Liver (tissue), 9 donors: ENCODE results near the gene TLL2. TPM values are rescaled to one million over a fixed set of nuclear protein-coding genes. Genes with fewer than 3 reads are reported as not detected.

Source experiments
- DNase-seq: peaks from one replicate; pipeline ENCODE4 v3.0.0-alpha.2; 2017; ENCODE audit warnings: low spot score
- H3K27ac ChIP-seq, 2 donors: one replicate each; pipeline ENCODE4 v1.7.0; 2013; ENCODE audit warnings: inconsistent platforms in 2 of 2, low read length in 2 of 2, control low read depth in 1 of 2, low read depth in 1 of 2, mild to moderate bottlenecking in 1 of 2
- H3K27me3 ChIP-seq, 4 donors: one replicate each; pipeline versions ENCODE4 v1.6.1 to v1.7.0; 2013; ENCODE audit warnings: low read length in 3 of 4, inconsistent platforms in 1 of 4, mild to moderate bottlenecking in 1 of 4, moderate library complexity in 1 of 4; ENCODE audit not compliant: control insufficient read depth in 4 of 4, insufficient read depth in 4 of 4
- H3K36me3 ChIP-seq, 4 donors: one replicate each; pipeline versions ENCODE4 v1.6.1 to v1.7.0; 2013; ENCODE audit warnings: low read length in 3 of 4, mild to moderate bottlenecking in 3 of 4, low read depth in 1 of 4, moderate library complexity in 1 of 4; ENCODE audit not compliant: control insufficient read depth in 4 of 4, insufficient read depth in 3 of 4
- H3K4me1 ChIP-seq, 4 donors: one replicate each; pipeline versions ENCODE4 v1.6.1 to v1.7.0; 2013; ENCODE audit warnings: low read length in 3 of 4, mild to moderate bottlenecking in 3 of 4, moderate library complexity in 1 of 4; ENCODE audit not compliant: control insufficient read depth in 4 of 4, insufficient read depth in 4 of 4
- H3K4me3 ChIP-seq, 3 donors: one replicate each; pipeline versions ENCODE4 v1.6.1 to v1.7.0; 2013; ENCODE audit warnings: low read length in 3 of 3, control low read depth in 1 of 3, low read depth in 1 of 3, mild to moderate bottlenecking in 1 of 3
- H3K9ac ChIP-seq, 2 donors: one replicate each; pipeline ENCODE4 v1.7.0; 2013; ENCODE audit warnings: low read length in 2 of 2, mild to moderate bottlenecking in 2 of 2, moderate library complexity in 2 of 2, control low read depth in 1 of 2, low read depth in 1 of 2
- H3K9me3 ChIP-seq, 4 donors: one replicate each; pipeline versions ENCODE4 v1.6.1 to v1.7.0; 2013; ENCODE audit warnings: low read length in 3 of 4; ENCODE audit not compliant: control insufficient read depth in 4 of 4
- EGR1 ChIP-seq, 2 donors: IDR thresholded peaks; 2 replicates each; pipeline ENCODE4 v1.6.1; 2016 to 2018; ENCODE audit warnings: antibody characterized with exemption in 2 of 2, low read depth in 2 of 2
- FOXA1 ChIP-seq: IDR thresholded peaks from 2 replicates; pipeline ENCODE4 v1.6.1; 2016; ENCODE audit warnings: antibody characterized with exemption
- FOXA2 ChIP-seq: IDR thresholded peaks from 2 replicates; pipeline ENCODE4 v1.6.1; 2016; ENCODE audit warnings: antibody characterized with exemption
- GABPA ChIP-seq, 2 donors: IDR thresholded peaks in 1 of 2; conservative IDR thresholded peaks in 1 of 2; 2 replicates each; pipeline ENCODE4 v1.6.1; 2016; ENCODE audit warnings: antibody characterized with exemption in 2 of 2, mild to moderate bottlenecking in 1 of 2, moderate library complexity in 1 of 2
- HNF4A ChIP-seq, 2 donors: conservative IDR thresholded peaks; 2 replicates each; pipeline ENCODE4 v1.6.1; 2016; ENCODE audit warnings: antibody characterized with exemption in 2 of 2, mild to moderate bottlenecking in 2 of 2
- HNF4G ChIP-seq: IDR thresholded peaks from 2 replicates; pipeline ENCODE4 v1.6.1; 2016; ENCODE audit warnings: antibody characterized with exemption
- JUND ChIP-seq, 2 donors: IDR thresholded peaks; 2 replicates each; pipeline ENCODE4 v1.6.1; 2016; ENCODE audit warnings: antibody characterized with exemption in 2 of 2
- NR2F2 ChIP-seq: IDR thresholded peaks from 2 replicates; pipeline ENCODE4 v1.6.1; 2016; ENCODE audit warnings: antibody characterized with exemption
- RAD21 ChIP-seq, 2 donors: IDR thresholded peaks; 2 replicates each; pipeline ENCODE4 v1.6.1; 2016; ENCODE audit warnings: antibody characterized with exemption in 2 of 2, mild to moderate bottlenecking in 2 of 2
- RXRA ChIP-seq, 2 donors: IDR thresholded peaks; 2 replicates each; pipeline ENCODE4 v1.6.1; 2017 to 2018; ENCODE audit warnings: antibody characterized with exemption in 2 of 2, mild to moderate bottlenecking in 1 of 2
- SP1 ChIP-seq: IDR thresholded peaks from 2 replicates; pipeline ENCODE4 v1.6.1; 2018; ENCODE audit warnings: antibody characterized with exemption, mild to moderate bottlenecking
- TAF1 ChIP-seq: conservative IDR thresholded peaks from 2 replicates; pipeline ENCODE4 v1.6.1; 2016; ENCODE audit warnings: antibody characterized with exemption, mild to moderate bottlenecking
- YY1 ChIP-seq: IDR thresholded peaks from 2 replicates; pipeline ENCODE4 v1.6.1; 2016; ENCODE audit warnings: antibody characterized with exemption, mild to moderate bottlenecking
- WGBS: extraction: QIAGEN DNeasy Blood & Tissue Kit; methylation state at CpG from one replicate; pipeline ENCODE4 v1.1.7; 2013; 5-methylcytosine and 5-hydroxymethylcytosine counted together
- polyA plus RNA-seq, 2 donors: library from polyadenylated mRNA; stranded (reverse) in 1 of 2; unstranded in 1 of 2; fragments of 200-250 nt in 1 of 2; fragments of >200 nt in 1 of 2; fragmentation: Nextera tagmentation in 1 of 2; extraction: Ambion mirVana in 1 of 2; gene quantifications; one replicate each; pipeline versions ENCODE4 v1.2.1 to v1.2.3, GENCODE V29; 2013 to 2015
- total RNA-seq, 2 donors: library from RNA; depleted of rRNA; stranded (reverse); fragments of >200 nt; gene quantifications; one replicate each; pipeline ENCODE4 v1.2.3, GENCODE V29; 2014
- TF ChIP-seq, protein P1 (sequence below): IDR thresholded peaks from 2 replicates; pipeline ENCODE4 v1.6.1; 2016; ENCODE audit warnings: antibody characterized with exemption
- TF ChIP-seq, protein P2 (sequence below): IDR thresholded peaks from 2 replicates; pipeline ENCODE4 v1.6.1; 2016; ENCODE audit warnings: antibody characterized with exemption
- TF ChIP-seq, protein P3 (sequence below): IDR thresholded peaks from 2 replicates; pipeline ENCODE4 v1.6.1; 2016; ENCODE audit warnings: antibody characterized with exemption, mild to moderate bottlenecking
- TF ChIP-seq, protein P4 (sequence below): IDR thresholded peaks from 2 replicates; pipeline ENCODE4 v1.6.1; 2016; ENCODE audit warnings: antibody characterized with exemption
- TF ChIP-seq, protein P5 (sequence below): fragments of 150-350 bp; IDR thresholded peaks from 2 replicates; pipeline ENCODE4 v1.5.1; 2017; ENCODE audit warnings: improper control_type of control experiment, low read depth, low read length; ENCODE audit not compliant: missing input control
- donor health status: healthy.
- donor health status: healthy.
- donor health status: healthy.
- donor health status: healthy.
- donor health status: healthy.

TLL2 gene
- total and polyA plus RNA-seq, 4 donors = 0.06 to 0.19 (median 0.08) TPM; not detected in 1

DNA sequence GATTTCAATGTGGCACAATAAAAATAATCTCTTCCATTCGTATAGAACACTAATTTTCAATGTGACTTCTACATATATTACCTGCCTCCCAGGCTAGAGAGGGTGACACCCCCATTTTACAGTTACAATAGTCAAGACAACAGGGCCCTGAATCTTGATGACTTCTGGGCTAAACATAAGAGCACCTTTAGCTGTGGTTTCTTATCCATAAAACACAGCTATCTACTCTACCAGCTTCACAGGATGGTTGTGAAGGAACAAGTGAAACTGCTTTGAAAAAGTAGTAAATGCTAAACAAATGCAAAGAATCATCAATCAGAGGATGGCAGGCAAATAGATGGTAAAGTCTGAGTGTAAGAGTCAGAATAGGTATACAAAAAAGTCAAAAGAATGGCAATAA, 3.6 kb upstream of the TLL2 start:
- H3K36me3 ChIP-seq = peaks cover 1 to 19% (median 16%) of the 10 kb centered on the region in 4 donors
- no peak overlapping the region for H3K9ac ChIP-seq
- H3K27me3 ChIP-seq = no peaks in the 10 kb centered on the region
- no peak overlapping the region for H3K4me3 ChIP-seq
- no peak for TF ChIP-seq EGR1 (IDR thresholded peaks at IDR 0.05; ENCODE audit: low read depth in 2 of 2)
- no peak for TF ChIP-seq TAF1
- no peak for TF ChIP-seq GABPA (IDR thresholded peaks at IDR 0.05 in 1 of 2, conservative IDR thresholded peaks at IDR 0.05 in 1 of 2)
- TF ChIP-seq, protein P1, sequence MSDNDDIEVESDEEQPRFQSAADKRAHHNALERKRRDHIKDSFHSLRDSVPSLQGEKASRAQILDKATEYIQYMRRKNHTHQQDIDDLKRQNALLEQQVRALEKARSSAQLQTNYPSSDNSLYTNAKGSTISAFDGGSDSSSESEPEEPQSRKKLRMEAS = no peak
- TF ChIP-seq HNF4A (conservative IDR thresholded peaks at IDR 0.05) = no peak
- TF ChIP-seq RXRA (IDR thresholded peaks at IDR 0.05) = no peak
- TF ChIP-seq, protein P2, sequence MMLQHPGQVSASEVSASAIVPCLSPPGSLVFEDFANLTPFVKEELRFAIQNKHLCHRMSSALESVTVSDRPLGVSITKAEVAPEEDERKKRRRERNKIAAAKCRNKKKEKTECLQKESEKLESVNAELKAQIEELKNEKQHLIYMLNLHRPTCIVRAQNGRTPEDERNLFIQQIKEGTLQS = no peak
- no peak for TF ChIP-seq NR2F2
- TF ChIP-seq SP1 = no peak
- TF ChIP-seq, protein P3, sequence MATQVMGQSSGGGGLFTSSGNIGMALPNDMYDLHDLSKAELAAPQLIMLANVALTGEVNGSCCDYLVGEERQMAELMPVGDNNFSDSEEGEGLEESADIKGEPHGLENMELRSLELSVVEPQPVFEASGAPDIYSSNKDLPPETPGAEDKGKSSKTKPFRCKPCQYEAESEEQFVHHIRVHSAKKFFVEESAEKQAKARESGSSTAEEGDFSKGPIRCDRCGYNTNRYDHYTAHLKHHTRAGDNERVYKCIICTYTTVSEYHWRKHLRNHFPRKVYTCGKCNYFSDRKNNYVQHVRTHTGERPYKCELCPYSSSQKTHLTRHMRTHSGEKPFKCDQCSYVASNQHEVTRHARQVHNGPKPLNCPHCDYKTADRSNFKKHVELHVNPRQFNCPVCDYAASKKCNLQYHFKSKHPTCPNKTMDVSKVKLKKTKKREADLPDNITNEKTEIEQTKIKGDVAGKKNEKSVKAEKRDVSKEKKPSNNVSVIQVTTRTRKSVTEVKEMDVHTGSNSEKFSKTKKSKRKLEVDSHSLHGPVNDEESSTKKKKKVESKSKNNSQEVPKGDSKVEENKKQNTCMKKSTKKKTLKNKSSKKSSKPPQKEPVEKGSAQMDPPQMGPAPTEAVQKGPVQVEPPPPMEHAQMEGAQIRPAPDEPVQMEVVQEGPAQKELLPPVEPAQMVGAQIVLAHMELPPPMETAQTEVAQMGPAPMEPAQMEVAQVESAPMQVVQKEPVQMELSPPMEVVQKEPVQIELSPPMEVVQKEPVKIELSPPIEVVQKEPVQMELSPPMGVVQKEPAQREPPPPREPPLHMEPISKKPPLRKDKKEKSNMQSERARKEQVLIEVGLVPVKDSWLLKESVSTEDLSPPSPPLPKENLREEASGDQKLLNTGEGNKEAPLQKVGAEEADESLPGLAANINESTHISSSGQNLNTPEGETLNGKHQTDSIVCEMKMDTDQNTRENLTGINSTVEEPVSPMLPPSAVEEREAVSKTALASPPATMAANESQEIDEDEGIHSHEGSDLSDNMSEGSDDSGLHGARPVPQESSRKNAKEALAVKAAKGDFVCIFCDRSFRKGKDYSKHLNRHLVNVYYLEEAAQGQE = no peak
- no peak for TF ChIP-seq RAD21 (IDR thresholded peaks at IDR 0.05)
- TF ChIP-seq, protein P4, sequence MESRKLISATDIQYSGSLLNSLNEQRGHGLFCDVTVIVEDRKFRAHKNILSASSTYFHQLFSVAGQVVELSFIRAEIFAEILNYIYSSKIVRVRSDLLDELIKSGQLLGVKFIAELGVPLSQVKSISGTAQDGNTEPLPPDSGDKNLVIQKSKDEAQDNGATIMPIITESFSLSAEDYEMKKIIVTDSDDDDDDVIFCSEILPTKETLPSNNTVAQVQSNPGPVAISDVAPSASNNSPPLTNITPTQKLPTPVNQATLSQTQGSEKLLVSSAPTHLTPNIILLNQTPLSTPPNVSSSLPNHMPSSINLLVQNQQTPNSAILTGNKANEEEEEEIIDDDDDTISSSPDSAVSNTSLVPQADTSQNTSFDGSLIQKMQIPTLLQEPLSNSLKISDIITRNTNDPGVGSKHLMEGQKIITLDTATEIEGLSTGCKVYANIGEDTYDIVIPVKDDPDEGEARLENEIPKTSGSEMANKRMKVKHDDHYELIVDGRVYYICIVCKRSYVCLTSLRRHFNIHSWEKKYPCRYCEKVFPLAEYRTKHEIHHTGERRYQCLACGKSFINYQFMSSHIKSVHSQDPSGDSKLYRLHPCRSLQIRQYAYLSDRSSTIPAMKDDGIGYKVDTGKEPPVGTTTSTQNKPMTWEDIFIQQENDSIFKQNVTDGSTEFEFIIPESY = no peak
- TF ChIP-seq FOXA1 = no peak
- no peak for TF ChIP-seq HNF4G
- 94% methylated on average over 1 of the region's 1 CpG for WGBS
- H3K4me1 ChIP-seq = peaks cover 17 to 22% (median 18%) of the 10 kb centered on the region in 4 donors
- H3K27ac ChIP-seq = no peak overlapping the region
- no peaks in the 10 kb centered on the region for H3K9me3 ChIP-seq
- no peak for DNase-seq

DNA sequence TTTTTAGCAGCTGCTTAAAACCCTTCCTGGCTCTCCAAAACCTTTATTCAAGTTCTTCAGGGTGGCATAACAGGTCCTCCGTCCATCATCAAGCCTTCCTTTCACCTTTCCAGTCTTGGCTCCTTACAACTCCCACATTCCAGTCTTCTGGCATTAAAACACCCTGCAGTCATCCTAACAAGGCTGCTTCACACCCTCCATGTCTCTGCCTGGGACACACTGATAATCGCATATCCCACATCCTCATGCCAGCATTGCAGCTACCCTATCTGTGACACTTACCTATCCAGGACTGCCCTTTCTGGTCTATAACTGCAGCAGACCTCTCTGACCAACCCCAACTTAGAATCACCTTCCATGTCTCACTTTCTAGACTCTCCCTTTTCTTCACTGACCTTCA, 2.6 kb upstream of the TLL2 start:
- H3K9me3 ChIP-seq = no peaks in the 10 kb centered on the region
- no peaks in the 10 kb centered on the region for H3K27me3 ChIP-seq
- peaks cover 17 to 24% (median 19%) of the 10 kb centered on the region in 4 donors for H3K4me1 ChIP-seq
- H3K9ac ChIP-seq = no peak overlapping the region
- 90% methylated on average over 2 of the region's 2 CpGs for WGBS
- H3K36me3 ChIP-seq = peaks cover 1 to 13% (median 9%) of the 10 kb centered on the region in 4 donors
- no peak overlapping the region for H3K27ac ChIP-seq
- DNase-seq = no peak
- no peak overlapping the region for H3K4me3 ChIP-seq
- TF ChIP-seq YY1 (no peak), HNF4A (conservative IDR thresholded peaks at IDR 0.05) (no peak), FOXA1 (no peak), RAD21 (IDR thresholded peaks at IDR 0.05) (no peak), EGR1 (IDR thresholded peaks at IDR 0.05; ENCODE audit: low read depth in 2 of 2) (no peak), FOXA2 (no peak), RXRA (IDR thresholded peaks at IDR 0.05) (no peak), JUND (IDR thresholded peaks at IDR 0.05) (no peak)
- TF ChIP-seq, protein P2 = no peak
- TF ChIP-seq, protein P5, sequence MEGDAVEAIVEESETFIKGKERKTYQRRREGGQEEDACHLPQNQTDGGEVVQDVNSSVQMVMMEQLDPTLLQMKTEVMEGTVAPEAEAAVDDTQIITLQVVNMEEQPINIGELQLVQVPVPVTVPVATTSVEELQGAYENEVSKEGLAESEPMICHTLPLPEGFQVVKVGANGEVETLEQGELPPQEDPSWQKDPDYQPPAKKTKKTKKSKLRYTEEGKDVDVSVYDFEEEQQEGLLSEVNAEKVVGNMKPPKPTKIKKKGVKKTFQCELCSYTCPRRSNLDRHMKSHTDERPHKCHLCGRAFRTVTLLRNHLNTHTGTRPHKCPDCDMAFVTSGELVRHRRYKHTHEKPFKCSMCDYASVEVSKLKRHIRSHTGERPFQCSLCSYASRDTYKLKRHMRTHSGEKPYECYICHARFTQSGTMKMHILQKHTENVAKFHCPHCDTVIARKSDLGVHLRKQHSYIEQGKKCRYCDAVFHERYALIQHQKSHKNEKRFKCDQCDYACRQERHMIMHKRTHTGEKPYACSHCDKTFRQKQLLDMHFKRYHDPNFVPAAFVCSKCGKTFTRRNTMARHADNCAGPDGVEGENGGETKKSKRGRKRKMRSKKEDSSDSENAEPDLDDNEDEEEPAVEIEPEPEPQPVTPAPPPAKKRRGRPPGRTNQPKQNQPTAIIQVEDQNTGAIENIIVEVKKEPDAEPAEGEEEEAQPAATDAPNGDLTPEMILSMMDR = no peak
- TF ChIP-seq, protein P4 = no peak
- TF ChIP-seq, protein P3 = no peak
